HG02885 (cell line): ENCODE data around the gene GPR152.

Experiments used
- ATAC-seq: cut with Tn5 transposase; IDR thresholded peaks from one replicate; pipeline ENCODE4 v1.9.1; 2021; ENCODE audit warnings: mild to moderate bottlenecking; ENCODE audit not compliant: unreplicated experiment, poor library complexity

Gene GPR152

GRCh38 chr11:67401495-67402191, 50.9 kb downstream of the GPR152 start, which contains the start of gene PPP1CA:
TSS of gene PPP1CA (minus strand) at chr11:67401858. CDS start at chr11:67401782, 76 bp downstream.
- ATAC-seq = peak; percentile 74
